Gastroesophageal sphincter (tissue), 4 donors: ENCODE measurements around the gene NLGN1. TPM values are rescaled to one million over a fixed set of nuclear protein-coding genes. Genes with fewer than 3 reads are reported as not detected.

Experiments used
- ATAC-seq: fragments of 150-250 bp; one replicate; pipeline ENCODE4 v1.9.1; 2016; ENCODE audit warnings: mild to moderate bottlenecking, moderate library complexity
- H3K27ac ChIP-seq, 4 donors: fragments of 200-600 bp; sonication (generic) in 3 of 4; 1 replicate in 3 of 4; 2 replicates in 1 of 4; pipeline ENCODE4 v1.5.1; 2016 to 2019
- H3K27me3 ChIP-seq: fragments of 200-600 bp; sonication (generic); one replicate; pipeline ENCODE4 v1.5.1; 2019
- H3K36me3 ChIP-seq, 2 donors: fragments of 200-600 bp; sonication (generic); one replicate each; pipeline ENCODE4 v1.5.1; 2019; ENCODE audit warnings: control low read depth in 1 of 2
- H3K4me1 ChIP-seq, 3 donors: fragments of 200-600 bp; sonication (generic); 1 replicate in 2 of 3; 2 replicates in 1 of 3; pipeline ENCODE4 v1.5.1; 2016 to 2019; ENCODE audit warnings: control low read depth in 2 of 3
- H3K4me3 ChIP-seq, 2 donors: fragments of 200-600 bp; sonication (generic); one replicate each; pipeline ENCODE4 v1.5.1; 2019; ENCODE audit warnings: mild to moderate bottlenecking in 1 of 2, moderate library complexity in 1 of 2
- H3K9me3 ChIP-seq, 3 donors: fragments of 200-600 bp; sonication (generic); one replicate each; pipeline ENCODE4 v1.5.1; 2017 to 2019; ENCODE audit warnings: control low read depth in 2 of 3
- EP300 ChIP-seq: sonication (generic); formaldehyde crosslinking; IDR thresholded peaks from one replicate; pipeline ENCODE4 v1.6.1; 2017; ENCODE audit warnings: antibody characterized with exemption, mild to moderate bottlenecking
- POLR2A ChIP-seq, 2 donors: fragments of 450-650 bp; IDR thresholded peaks; one replicate each; pipeline ENCODE4 v1.6.1; 2017; ENCODE audit warnings: antibody characterized with exemption in 2 of 2, mild to moderate bottlenecking in 2 of 2, moderate library complexity in 1 of 2
- POLR2AphosphoS5 ChIP-seq: sonication (generic); formaldehyde crosslinking; IDR thresholded peaks from one replicate; pipeline ENCODE4 v1.6.1; 2017; ENCODE audit warnings: antibody characterized with exemption
- WGBS, 2 donors: methylation state at CpG; one replicate each; pipeline ENCODE4 v1.1.5; 2018; ENCODE audit warnings: low coverage in 1 of 2; 5-methylcytosine and 5-hydroxymethylcytosine counted together
- total RNA-seq, 4 donors: library from RNA; depleted of rRNA; stranded (reverse); fragments of >200 nt; gene quantifications; one replicate each; pipeline ENCODE4 v1.1.0, GENCODE V29; 2016
- TF ChIP-seq, protein P1 (sequence below), 4 experiments: fragments of 200-600 bp in 2 of 4; fragments of 450-650 bp in 2 of 4; sonication (generic) in 1 of 4; IDR thresholded peaks; one replicate each; pipeline ENCODE4 v1.5.1; 2017 to 2019; ENCODE audit warnings: antibody characterized with exemption in 4 of 4, mild to moderate bottlenecking in 2 of 4, moderate library complexity in 2 of 4

The NLGN1 gene
- total RNA-seq, 4 donors from 2014 or later, result 13.4 to 26.4 (median 24.0) TPM

DNA sequence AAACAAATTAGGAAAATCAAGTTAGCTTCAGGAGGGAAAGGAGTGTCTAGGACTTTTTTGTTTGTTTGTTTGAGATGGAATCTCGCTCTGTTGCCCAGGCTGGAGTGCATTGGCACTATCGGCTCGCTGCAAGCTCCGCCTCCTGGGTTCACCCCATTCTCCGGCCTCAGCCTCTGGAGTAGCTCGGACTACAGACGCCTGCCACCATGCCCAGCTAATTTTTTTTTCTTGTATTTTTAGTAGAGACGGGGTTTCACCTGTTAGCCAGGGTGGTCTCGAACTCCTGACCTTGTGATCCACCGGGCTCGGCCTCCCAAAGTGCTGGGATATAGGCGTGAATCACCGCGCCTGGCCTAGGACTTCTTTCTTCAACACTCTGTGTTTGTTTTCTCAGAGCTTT, 171.1 kb downstream of the NLGN1 start:
- ATAC-seq, result no peak
- no peaks in the 10 kb centered on the region for H3K4me1 ChIP-seq
- H3K27ac ChIP-seq, result no peak overlapping the region
- WGBS, 2 donors, result 82 to 91% methylated on average over 5 to 10 of the region's 14 CpGs
- H3K36me3 ChIP-seq, result no peaks in the 10 kb centered on the region
- no peak overlapping the region for H3K4me3 ChIP-seq
- no peaks in the 10 kb centered on the region for H3K9me3 ChIP-seq
- H3K27me3 ChIP-seq, result no peaks in the 10 kb centered on the region
- TF ChIP-seq EP300, result no peak
- no peak for TF ChIP-seq POLR2A (IDR thresholded peaks at IDR 0.05)

DNA sequence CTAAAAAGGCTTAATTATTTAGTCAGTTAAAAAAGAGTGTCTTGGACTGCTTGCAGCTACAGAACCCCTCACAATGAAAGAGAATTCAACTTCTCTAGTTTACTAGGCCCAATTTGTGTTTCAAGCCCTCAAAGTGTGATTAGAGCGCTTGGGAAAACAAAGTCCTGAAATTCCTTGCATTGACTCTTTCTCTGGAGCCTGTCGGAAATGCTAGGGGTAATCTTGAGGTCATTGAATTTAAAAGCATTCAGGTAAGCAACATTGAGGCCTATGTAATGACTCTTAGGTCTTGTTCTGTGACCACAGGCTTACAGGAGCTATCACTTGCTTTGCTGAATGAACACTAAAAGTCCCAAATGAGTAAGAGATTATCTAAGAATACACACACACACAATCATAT, 186.0 kb downstream of the NLGN1 start:
- no peak for TF ChIP-seq POLR2A (IDR thresholded peaks at IDR 0.05)
- TF ChIP-seq POLR2AphosphoS5, result no peak
- TF ChIP-seq, protein P1, sequence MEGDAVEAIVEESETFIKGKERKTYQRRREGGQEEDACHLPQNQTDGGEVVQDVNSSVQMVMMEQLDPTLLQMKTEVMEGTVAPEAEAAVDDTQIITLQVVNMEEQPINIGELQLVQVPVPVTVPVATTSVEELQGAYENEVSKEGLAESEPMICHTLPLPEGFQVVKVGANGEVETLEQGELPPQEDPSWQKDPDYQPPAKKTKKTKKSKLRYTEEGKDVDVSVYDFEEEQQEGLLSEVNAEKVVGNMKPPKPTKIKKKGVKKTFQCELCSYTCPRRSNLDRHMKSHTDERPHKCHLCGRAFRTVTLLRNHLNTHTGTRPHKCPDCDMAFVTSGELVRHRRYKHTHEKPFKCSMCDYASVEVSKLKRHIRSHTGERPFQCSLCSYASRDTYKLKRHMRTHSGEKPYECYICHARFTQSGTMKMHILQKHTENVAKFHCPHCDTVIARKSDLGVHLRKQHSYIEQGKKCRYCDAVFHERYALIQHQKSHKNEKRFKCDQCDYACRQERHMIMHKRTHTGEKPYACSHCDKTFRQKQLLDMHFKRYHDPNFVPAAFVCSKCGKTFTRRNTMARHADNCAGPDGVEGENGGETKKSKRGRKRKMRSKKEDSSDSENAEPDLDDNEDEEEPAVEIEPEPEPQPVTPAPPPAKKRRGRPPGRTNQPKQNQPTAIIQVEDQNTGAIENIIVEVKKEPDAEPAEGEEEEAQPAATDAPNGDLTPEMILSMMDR (IDR thresholded peaks at IDR 0.05), result no peak
- TF ChIP-seq EP300, result no peak
- Histone ChIP-seq H3K4me3 (no peak overlapping the region), H3K27ac (no peak overlapping the region), H3K27me3 (no peaks in the 10 kb centered on the region), H3K9me3 (no peaks in the 10 kb centered on the region), H3K36me3 (no peaks in the 10 kb centered on the region), H3K4me1 (peaks cover 0 to 5% (median 0%) of the 10 kb centered on the region in 3 donors)
- no peak for ATAC-seq
- 79 to 83% methylated on average over 1 to 2 of the region's 2 CpGs for WGBS, 2 donors

DNA sequence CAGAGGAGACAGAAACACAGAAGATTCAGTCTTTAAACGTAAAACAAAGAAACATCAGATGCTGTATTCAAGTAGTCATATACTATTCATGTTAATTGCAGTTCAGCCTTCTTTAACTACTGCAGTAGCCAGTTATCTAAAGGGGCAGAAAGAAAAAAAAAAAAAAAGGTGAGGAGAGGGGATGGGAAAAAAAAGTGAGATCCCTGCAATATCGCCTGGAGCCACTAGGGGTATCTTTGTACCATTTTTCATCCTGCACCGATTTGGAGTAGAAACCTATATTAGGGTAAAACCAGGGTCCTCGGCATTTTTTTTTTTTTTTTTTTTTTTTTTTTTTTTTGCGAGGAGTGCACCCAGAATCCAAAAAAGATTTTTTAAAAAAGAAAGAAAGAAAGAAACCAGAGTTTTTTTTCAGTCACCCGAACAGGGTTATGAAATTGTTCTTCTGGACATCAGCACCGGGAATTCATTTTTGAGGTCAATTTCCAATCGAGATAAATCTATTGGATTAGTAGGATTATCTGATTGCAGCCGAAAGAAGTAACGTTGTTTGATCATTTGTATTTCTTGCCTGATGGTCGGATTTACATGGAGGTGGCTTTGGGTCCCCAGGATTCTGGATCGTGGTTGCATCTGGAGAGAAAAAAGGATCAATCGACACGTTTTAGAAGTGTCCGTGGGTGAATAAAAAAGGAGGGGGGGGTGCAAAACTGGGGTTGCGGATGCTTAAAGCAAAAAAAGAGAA, 186.7 kb downstream of the NLGN1 start:
- H3K27ac ChIP-seq, result no peak overlapping the region
- H3K4me1 ChIP-seq, result peaks cover 0 to 5% (median 0%) of the 10 kb centered on the region in 3 donors
- WGBS, 2 donors, result 5 to 18% methylated on average over 5 to 15 of the region's 16 CpGs
- peak overlapping the region; percentile 41 to 50 for H3K4me3 ChIP-seq
- no peak for ATAC-seq
- H3K27me3 ChIP-seq, result no peaks in the 10 kb centered on the region
- H3K9me3 ChIP-seq, result no peaks in the 10 kb centered on the region
- H3K36me3 ChIP-seq, result no peaks in the 10 kb centered on the region
- TF ChIP-seq, protein P1 (IDR thresholded peaks at IDR 0.05), result peak; percentile 54 to 66 (median 58)
- TF ChIP-seq POLR2A (IDR thresholded peaks at IDR 0.05), result no peak

DNA sequence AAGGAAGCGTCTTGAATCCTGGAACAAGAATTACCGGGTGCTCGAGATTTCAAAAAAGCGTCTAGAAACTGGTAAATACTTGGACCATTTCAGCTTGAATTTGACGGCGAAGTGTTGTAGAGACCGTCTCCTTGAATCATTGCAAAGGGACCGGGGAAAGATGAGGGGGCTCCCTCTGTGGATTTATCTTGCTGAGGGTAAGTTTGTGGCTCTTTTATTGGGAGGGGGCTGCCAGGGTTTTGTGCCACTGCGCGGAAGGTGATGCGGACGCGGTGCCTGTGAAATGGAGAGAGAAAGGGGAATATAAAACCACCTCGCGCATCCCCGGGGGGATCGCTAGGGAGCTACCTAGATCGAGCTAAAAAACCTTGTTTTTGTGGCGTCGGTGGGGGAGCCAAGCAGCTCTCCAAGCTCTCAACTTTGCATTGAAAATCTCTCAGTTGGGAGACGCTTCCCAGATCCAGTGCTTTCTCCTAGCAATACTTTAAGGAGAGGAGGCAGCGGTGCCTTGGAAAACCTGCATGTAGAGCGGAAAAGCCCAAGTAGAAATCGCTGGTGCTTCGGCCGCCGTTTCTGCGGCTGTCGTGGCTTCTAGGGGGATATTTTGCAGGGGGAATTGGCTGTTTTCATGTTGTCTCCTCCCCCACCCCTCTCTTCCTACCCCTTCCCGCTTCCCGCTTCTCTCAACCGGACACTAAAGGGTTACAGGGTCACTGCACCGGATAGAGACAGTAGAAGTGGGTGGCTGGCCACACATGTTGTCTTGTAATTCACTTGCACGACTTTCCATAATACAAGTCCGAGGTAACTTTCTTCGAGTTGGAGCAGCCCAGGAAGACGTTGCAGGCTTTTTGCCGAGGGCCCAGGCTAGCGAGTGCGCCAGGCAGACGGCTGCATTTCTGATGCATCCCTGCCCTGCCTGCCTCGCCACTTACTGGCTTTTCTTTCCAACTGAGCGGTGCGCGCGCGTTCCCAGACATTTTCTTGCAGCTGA, 187.6 kb downstream of the NLGN1 start:
- Histone ChIP-seq H3K27ac (peak overlapping the region in 1 of 4 donors; percentile 34), H3K27me3 (no peaks in the 10 kb centered on the region), H3K36me3 (no peaks in the 10 kb centered on the region), H3K4me1 (peaks cover 0 to 5% (median 0%) of the 10 kb centered on the region in 3 donors), H3K4me3 (peak overlapping the region; percentile 41 to 50), H3K9me3 (no peaks in the 10 kb centered on the region)
- TF ChIP-seq POLR2AphosphoS5 (no peak), POLR2A (IDR thresholded peaks at IDR 0.05) (no peak)
- TF ChIP-seq, protein P1 (IDR thresholded peaks at IDR 0.05), result no peak
- WGBS, 2 donors, result 1 to 3% methylated on average over 23 to 36 of the region's 47 CpGs
- peak; percentile 69 for ATAC-seq

DNA sequence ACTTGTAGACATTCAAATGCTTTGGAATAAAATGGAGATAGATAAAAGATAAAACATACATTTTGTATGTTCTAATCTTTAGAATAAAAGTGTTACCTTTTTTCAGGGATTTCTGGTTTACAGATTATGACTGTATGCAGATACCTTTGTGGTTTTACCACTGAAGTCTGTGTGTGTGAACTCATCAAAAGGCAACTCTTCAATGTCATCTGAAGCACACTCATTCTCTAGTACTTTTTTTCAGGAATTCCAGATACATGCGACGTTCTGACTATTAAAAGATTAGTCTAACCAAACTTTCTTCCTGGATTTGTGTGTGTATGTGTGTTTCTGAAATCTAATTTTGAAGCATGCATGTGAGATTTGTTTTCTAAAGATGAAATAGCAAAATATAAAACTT, 188.6 kb downstream of the NLGN1 start:
- Histone ChIP-seq H3K27ac (no peak overlapping the region), H3K4me3 (no peak overlapping the region)
- 50 to 61% methylated on average over 2 of the region's 2 CpGs for WGBS, 2 donors

More for the DNA sequence above, 188.6 kb downstream of the NLGN1 start:
- H3K27me3 ChIP-seq, result no peaks in the 10 kb centered on the region
- TF ChIP-seq, protein P1 (IDR thresholded peaks at IDR 0.05), result no peak
- TF ChIP-seq POLR2A (IDR thresholded peaks at IDR 0.05) (no peak), POLR2AphosphoS5 (no peak), EP300 (no peak)
- no peaks in the 10 kb centered on the region for H3K9me3 ChIP-seq
- no peak for ATAC-seq
- no peaks in the 10 kb centered on the region for H3K36me3 ChIP-seq
- peaks cover 0 to 5% (median 0%) of the 10 kb centered on the region in 3 donors for H3K4me1 ChIP-seq
